Caco-2 (cell line): ENCODE results near the gene ZNF230. TPM values are rescaled to one million over a fixed set of nuclear protein-coding genes. Genes with fewer than 3 reads are reported as not detected.

ENCODE experiments used
- BruUV-seq: library from RNA; stranded (reverse); fragments of 400-500 nt; replicated peaks from 2 replicates; lab custom pipeline; 2021; lab: Mats Ljungman, UMichigan
- CTCF ChIA-PET: fragments of 300-600 bp; sonication (Branson Sonifier 250); formaldehyde crosslinking; loops from one replicate; lab custom pipeline; 2022; ENCODE audit warnings: antibody characterized with exemption; lab: Charles Lee
- POLR2A ChIA-PET: fragments of 300-600 bp; sonication (Branson Sonifier 250); formaldehyde crosslinking; loops from one replicate; lab custom pipeline; 2022; ENCODE audit warnings: antibody characterized with exemption; lab: Charles Lee
- DNase-seq, 2 experiments: peaks; one replicate each; pipeline versions ENCODE4 v3.0.0 to v3.0.0-alpha.2; 2020 to 2022
- H3K27me3 ChIP-seq: replicated peaks from 2 replicates; pipeline ENCODE4 v1.6.0; 2011; ENCODE audit warnings: low read length; ENCODE audit not compliant: control insufficient read depth, insufficient read depth
- H3K36me3 ChIP-seq: 2 replicates; pipeline ENCODE4 v1.5.1; 2011; ENCODE audit warnings: low read length; ENCODE audit not compliant: control insufficient read depth, insufficient read depth
- H3K4me1 ChIP-seq: fragments of 250-450 bp; sonication (Bioruptor Pico); 2 replicates; pipeline ENCODE4 v1.5.1; 2020; ENCODE audit warnings: mild to moderate bottlenecking
- H3K4me3 ChIP-seq: 2 replicates; pipeline ENCODE4 v1.5.1; 2011; ENCODE audit warnings: low read depth, mild to moderate bottlenecking, control low read depth, low read length
- H3K9me3 ChIP-seq: fragments of 250-450 bp; sonication (Bioruptor Pico); 2 replicates; pipeline ENCODE4 v1.5.1; 2020; ENCODE audit warnings: mild to moderate bottlenecking, moderate library complexity
- H3K27ac Mint-ChIP-seq: one replicate; pipeline ENCODE4 v1.8.0; 2022; ENCODE audit warnings: mixed read lengths; ENCODE audit not compliant: unreplicated experiment
- H3K27me3 Mint-ChIP-seq: one replicate; pipeline ENCODE4 v1.8.0; 2022; ENCODE audit warnings: mixed read lengths; ENCODE audit not compliant: insufficient read depth, unreplicated experiment
- H3K36me3 Mint-ChIP-seq: one replicate; pipeline ENCODE4 v1.8.0; 2022; ENCODE audit warnings: mild to moderate bottlenecking, mixed read lengths; ENCODE audit not compliant: insufficient read depth, unreplicated experiment
- H3K4me1 Mint-ChIP-seq: one replicate; pipeline ENCODE4 v1.8.0; 2022; ENCODE audit warnings: low read depth, mixed read lengths; ENCODE audit not compliant: unreplicated experiment
- H3K4me3 Mint-ChIP-seq: one replicate; pipeline ENCODE4 v1.8.0; 2022; ENCODE audit warnings: mild to moderate bottlenecking, moderate library complexity, mixed read lengths; ENCODE audit not compliant: unreplicated experiment
- H3K9me3 Mint-ChIP-seq: one replicate; pipeline ENCODE4 v1.8.0; 2022; ENCODE audit warnings: mixed read lengths; ENCODE audit not compliant: unreplicated experiment
- intact Hi-C: fragments of 100-400 bp; cut with micrococcal nuclease; formaldehyde crosslinking; loops from one replicate; pipeline ENCODE4 v1.10.0; 2022; ENCODE audit not compliant: unreplicated experiment
- total RNA-seq: library from RNA; stranded (reverse); gene quantifications from 2 replicates; pipeline ENCODE4 v1.2.3, GENCODE V29; 2022
- TF ChIP-seq, protein P1 (sequence below), 2 experiments: fragments of 200-600 bp in 1 of 2; IDR thresholded peaks; 1 replicate in 1 of 2; 2 replicates in 1 of 2; pipeline versions ENCODE4 v1.5.1 to v1.8.0; 2011 to 2022; ENCODE audit warnings: antibody characterized with exemption in 1 of 2, control low read depth in 1 of 2, inconsistent platforms in 1 of 2, low read depth in 1 of 2, low read length in 1 of 2, mild to moderate bottlenecking in 1 of 2, moderate library complexity in 1 of 2; ENCODE audit not compliant: insufficient read depth in 1 of 2, severe bottlenecking in 1 of 2, unreplicated experiment in 1 of 2

The ZNF230 gene
- total RNA-seq, 1 experiment from 2014 or later, result 5.1 TPM

DNA sequence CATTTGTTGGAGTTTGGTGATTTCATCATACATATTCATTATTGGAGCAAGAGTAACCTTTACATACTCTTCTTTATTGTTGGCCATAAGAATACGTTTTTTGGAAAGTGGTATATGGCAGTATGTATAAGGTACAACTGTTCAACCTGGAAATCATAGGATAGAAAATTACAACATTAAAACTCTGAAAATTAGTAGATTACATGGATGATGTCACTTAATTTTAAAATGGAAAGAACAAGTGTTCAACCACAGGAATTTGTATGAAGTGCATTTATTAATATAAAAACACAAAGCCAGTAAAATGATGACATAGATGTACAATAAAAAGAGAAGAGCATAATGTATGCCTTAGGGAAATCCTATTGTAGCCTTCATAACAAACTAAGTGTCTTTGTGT lies 26.0 kb upstream of the ZNF230 start:
- Histone ChIP-seq H3K4me3 (no peak overlapping the region), H3K36me3 (no peaks in the 10 kb centered on the region), H3K4me1 (no peaks in the 10 kb centered on the region), H3K9me3 (peaks cover 30% of the 10 kb centered on the region), H3K27me3 (no peaks in the 10 kb centered on the region)
- BruUV-seq, result no TSS peak
- CTCF ChIA-PET, result no interaction called here
- POLR2A ChIA-PET, result no interaction called here
- H3K27me3 Mint-ChIP-seq, result no peaks in the 10 kb centered on the region
- intact Hi-C loops, result no loop called here
- H3K4me3 Mint-ChIP-seq, result no peak overlapping the region
- DNase-seq, result no peak
- H3K4me1 Mint-ChIP-seq, result no peaks in the 10 kb centered on the region
- no peak overlapping the region for H3K27ac Mint-ChIP-seq
- TF ChIP-seq, protein P1, sequence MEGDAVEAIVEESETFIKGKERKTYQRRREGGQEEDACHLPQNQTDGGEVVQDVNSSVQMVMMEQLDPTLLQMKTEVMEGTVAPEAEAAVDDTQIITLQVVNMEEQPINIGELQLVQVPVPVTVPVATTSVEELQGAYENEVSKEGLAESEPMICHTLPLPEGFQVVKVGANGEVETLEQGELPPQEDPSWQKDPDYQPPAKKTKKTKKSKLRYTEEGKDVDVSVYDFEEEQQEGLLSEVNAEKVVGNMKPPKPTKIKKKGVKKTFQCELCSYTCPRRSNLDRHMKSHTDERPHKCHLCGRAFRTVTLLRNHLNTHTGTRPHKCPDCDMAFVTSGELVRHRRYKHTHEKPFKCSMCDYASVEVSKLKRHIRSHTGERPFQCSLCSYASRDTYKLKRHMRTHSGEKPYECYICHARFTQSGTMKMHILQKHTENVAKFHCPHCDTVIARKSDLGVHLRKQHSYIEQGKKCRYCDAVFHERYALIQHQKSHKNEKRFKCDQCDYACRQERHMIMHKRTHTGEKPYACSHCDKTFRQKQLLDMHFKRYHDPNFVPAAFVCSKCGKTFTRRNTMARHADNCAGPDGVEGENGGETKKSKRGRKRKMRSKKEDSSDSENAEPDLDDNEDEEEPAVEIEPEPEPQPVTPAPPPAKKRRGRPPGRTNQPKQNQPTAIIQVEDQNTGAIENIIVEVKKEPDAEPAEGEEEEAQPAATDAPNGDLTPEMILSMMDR (IDR thresholded peaks at IDR 0.05; ENCODE audit: insufficient read depth in 1 of 2, low read depth in 1 of 2, low read length in 1 of 2, severe bottlenecking in 1 of 2, unreplicated experiment in 1 of 2), result no peak
- peaks cover 34% of the 10 kb centered on the region for H3K9me3 Mint-ChIP-seq
- peaks cover 8% of the 10 kb centered on the region for H3K36me3 Mint-ChIP-seq

DNA sequence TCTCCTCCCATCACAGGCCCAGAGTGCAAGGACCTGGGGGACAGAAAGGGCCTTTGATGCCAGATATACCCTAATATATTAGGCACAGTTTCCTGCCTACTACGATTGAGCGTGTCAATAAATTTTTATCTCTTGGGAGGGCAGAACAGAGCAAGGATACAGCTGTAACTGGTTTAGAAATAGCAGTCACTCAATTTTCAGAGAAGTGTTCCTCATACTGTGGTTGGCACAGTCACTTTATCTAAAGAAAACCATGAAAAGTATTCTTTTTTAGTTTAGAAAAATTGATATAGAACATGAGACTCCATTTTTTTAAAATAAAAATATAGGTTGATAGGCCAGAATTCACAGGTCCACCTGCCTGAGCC lies 19.2 kb upstream of the ZNF230 start:
- Histone ChIP-seq H3K27me3 (no peaks in the 10 kb centered on the region), H3K9me3 (no peaks in the 10 kb centered on the region), H3K36me3 (no peaks in the 10 kb centered on the region; the same call in 1 of the 2 replicates), H3K4me3 (peak overlapping the region; percentile 98), H3K4me1 (no peaks in the 10 kb centered on the region)
- TF ChIP-seq, protein P1 (IDR thresholded peaks at IDR 0.05; ENCODE audit: insufficient read depth in 1 of 2, low read depth in 1 of 2, low read length in 1 of 2, severe bottlenecking in 1 of 2, unreplicated experiment in 1 of 2), result no peak
- Mint-ChIP-seq H3K27me3 (no peaks in the 10 kb centered on the region), H3K4me1 (no peaks in the 10 kb centered on the region), H3K36me3 (no peaks in the 10 kb centered on the region), H3K4me3 (peak overlapping the region; percentile 99), H3K27ac (peak overlapping the region; percentile 95), H3K9me3 (peaks cover 4% of the 10 kb centered on the region)
- no peak for DNase-seq
- POLR2A ChIA-PET, result no interaction called here
- no TSS peak for BruUV-seq
- CTCF ChIA-PET, result no interaction called here
- intact Hi-C loops, result loop anchor here (5.0 to 10.0 kb wide), 2 partner anchors 46 to 181 kb away; partner anchors contain the start of genes ZNF226 and ZNF45

DNA sequence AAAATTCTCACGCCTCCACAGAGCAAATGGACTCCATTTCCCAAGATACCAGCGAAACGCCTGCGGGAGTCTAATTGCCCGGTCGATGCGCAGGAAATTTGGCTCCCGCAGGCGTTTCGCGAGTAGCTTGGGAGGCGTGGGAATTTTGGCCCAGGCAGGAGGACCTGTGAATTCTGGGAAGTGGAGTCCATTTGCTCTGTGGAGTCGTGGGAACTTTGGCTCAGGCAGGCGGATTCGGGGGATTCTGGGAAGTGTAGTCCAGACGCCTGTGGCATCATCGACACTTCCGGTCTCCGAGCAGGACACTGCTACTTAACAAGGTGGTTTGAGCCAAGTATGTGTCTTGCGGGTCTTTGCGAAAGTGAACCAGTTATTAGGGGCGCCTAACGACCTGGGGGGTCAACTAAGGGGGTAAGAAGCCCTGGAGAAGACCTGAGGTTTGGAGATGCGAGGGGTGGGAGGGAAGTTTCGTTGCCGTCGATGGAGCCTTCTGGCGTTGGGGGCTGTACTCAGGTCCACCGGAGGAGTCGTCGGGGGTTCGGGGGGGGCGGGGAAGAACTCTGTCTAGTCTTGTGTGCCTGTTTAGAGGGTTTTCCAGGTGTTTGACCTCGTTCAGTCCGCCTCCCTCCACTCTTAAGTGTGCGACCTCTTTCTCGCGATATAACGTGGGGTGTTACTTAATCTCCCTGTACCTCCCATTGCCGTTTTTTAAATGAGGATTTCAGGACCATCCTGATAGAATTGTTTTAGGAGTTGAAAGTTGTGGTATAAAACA lies 18.7 kb upstream of the ZNF230 start, which contains the start of gene ZNF155:
TSS of gene ZNF155 (plus strand) at position 277 of the 775 bp plus-strand sequence. CDS start 4,356 bp downstream, outside the sequence.
- no peaks in the 10 kb centered on the region for H3K4me1 Mint-ChIP-seq
- Histone ChIP-seq H3K9me3 (no peaks in the 10 kb centered on the region), H3K36me3 (no peaks in the 10 kb centered on the region; the same call in 1 of the 2 replicates), H3K4me3 (peak within 1 kb of the TSS; percentile 98), H3K27me3 (no peaks in the 10 kb centered on the region), H3K4me1 (no peaks in the 10 kb centered on the region)
- H3K36me3 Mint-ChIP-seq, result no peaks in the 10 kb centered on the region
- POLR2A ChIA-PET, result interaction anchor here (0.7 kb wide), 1 partner anchor 33 kb away, joined by 3 read pairs; the partner anchor contains the start of gene ZNF221
- CTCF ChIA-PET, result no interaction called here
- peak within 1 kb of the TSS; percentile 99 for H3K4me3 Mint-ChIP-seq
- TF ChIP-seq, protein P1 (IDR thresholded peaks at IDR 0.05; ENCODE audit: insufficient read depth in 1 of 2, low read depth in 1 of 2, low read length in 1 of 2, severe bottlenecking in 1 of 2, unreplicated experiment in 1 of 2), result no peak
- DNase-seq, result peak; percentile 92 to 96
- H3K9me3 Mint-ChIP-seq, result no peaks in the 10 kb centered on the region
- no peaks in the 10 kb centered on the region for H3K27me3 Mint-ChIP-seq
- BruUV-seq, result no TSS peak
- peak within 1 kb of the TSS; percentile 95 for H3K27ac Mint-ChIP-seq
- intact Hi-C loops, result loop anchor here (1.0 to 10.0 kb wide), 7 partner anchors 18 to 181 kb away; partner anchors contain the start of genes ZNF221, ZNF225, ZNF226 and ZNF230
